COLO668 (cell line): ENCODE results near the gene CRYGN.
A peak's percentile ranks its signal among the peaks of the same experiment; 100 is the strongest.

Source experiments
- DNase-seq: peaks from one replicate; lab custom pipeline; 2025; ENCODE audit not compliant: unreplicated experiment; lab: John Stamatoyannopoulos, UW

The CRYGN gene

GRCh38 chr7:151427705-151428377, 12.1 kb downstream of the CRYGN start:
- DNase-seq = no peak

- DNase-seq = no peak
These were observed 12.8 kb downstream of the CRYGN start for GRCh38 chr7:151426904-151427704.

GRCh38 chr7:151426441-151426903, 13.5 kb downstream of the CRYGN start:
- DNase-seq = no peak

- no peak for DNase-seq
These were observed 14.1 kb downstream of the CRYGN start for GRCh38 chr7:151425670-151426440.

GRCh38 chr7:151424799-151425198, 15.1 kb downstream of the CRYGN start:
- DNase-seq = no peak

DNA sequence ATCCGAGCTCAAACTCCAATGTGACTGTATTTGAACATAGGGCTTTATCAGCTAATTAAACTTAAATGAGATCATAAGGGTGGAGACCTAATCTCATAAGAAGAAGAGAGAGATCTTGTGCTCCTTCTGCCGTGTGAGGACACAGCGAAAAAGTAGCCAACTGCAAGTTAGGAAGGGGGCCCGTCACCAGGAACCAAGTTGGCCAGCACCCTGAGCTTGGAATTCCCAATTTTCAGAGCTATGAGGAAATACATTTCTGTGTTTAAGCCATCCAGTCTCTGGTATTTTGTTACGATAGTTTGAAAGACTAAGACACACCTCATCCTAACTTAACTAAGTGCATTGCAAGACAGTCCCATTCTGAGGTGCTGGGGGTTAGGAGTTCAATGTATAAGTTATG, 16.0 kb downstream of the CRYGN start:
- DNase-seq = no peak

DNA sequence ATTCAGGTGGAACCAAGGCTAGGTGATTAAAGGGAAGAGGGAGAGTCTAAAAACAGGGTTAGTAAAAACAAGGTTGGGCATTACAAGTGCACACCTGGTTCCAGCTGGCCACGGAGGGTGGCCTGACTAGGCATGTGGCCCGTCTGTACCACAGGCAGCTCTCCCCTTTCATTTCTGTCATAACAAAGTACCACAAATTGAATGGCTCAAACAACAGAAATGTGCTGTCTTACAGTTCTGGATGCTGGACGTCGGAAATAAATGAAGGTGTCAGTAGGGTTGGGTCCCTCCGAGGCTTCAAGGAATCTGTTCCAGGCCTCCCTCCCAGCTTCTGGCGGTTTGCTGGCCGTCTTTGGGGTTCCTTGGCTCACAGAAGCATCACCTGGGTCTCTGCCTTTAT, 16.7 kb downstream of the CRYGN start:
- DNase-seq = no peak

DNA sequence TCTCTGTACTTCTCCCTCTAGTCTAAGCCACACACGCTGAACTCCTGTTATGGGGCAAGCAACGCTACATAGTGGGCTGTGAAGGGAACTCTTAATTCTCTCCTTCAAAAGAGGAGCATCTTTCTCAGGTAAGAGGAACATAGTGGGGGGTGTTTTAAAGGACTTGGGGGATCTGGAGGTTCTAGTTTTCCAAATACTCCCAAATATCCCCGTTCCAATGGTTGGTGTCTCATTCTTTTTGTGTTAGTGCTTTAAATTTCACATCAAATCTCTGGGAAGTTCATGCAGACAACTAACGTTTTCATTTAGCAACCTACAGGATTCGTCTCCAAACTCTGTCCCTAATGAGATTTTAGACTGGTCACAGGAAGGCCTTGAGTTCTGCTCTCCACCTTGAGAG, 17.7 kb downstream of the CRYGN start:
- no peak for DNase-seq

- DNase-seq = no peak
These were observed 19.8 kb downstream of the CRYGN start for GRCh38 chr7:151420144-151420543.

- no peak for DNase-seq
These were observed 23.0 kb downstream of the CRYGN start for GRCh38 chr7:151416941-151417315.

- no peak for DNase-seq
These were observed 23.6 kb downstream of the CRYGN start for GRCh38 chr7:151416112-151416940.

DNA sequence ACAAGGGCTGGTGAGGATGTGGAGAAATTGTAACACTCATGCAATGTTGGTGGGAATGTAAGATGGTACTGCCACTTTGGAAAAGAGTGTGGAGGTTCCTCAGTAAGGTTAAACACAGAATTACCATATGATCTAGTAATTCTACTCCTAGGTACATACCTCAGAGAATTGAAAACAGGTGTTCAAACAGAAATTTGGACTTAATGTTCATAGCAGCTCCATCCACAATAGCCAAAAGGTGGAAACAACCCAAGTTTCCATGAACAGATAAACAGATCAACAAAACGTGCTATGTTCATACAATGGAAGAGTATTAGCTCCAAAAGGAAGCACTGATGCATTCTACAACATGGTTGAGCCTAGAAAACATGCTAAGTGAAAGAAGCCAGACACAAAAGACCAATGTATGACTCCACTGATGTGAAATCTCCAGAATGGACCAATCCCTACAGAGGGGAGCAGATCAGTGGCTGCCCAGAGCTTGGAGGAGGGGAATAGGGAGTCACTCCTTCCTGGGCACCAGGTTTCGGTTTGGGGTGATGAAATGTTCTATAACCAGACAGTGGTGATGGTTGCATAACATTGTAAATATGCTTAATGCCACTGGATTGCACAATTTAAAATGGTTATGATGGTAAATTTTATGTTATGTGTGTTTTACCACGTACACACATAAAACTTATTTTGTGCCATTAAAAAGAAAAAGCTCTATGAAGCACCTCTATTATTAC, 24.4 kb downstream of the CRYGN start:
- peak; percentile 9 for DNase-seq

DNA sequence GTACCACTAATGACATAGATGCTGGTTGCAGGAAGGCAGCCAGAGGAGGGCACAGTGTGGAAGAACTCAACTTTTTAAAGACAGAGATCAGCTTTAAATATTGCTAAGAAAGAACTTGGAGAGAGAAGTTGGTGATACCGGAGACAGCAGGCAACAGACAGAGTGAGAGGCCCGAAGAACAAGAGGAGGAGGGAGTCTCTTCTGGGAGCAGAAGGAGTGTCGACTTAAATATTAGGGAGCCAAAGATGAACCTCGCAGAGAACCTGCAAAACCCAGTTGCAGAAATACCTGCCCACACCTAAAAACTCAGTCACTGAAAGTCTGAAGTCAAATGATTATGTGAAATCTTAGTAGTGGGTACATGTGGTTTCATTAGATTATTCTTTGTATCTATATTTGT, 26.7 kb downstream of the CRYGN start:
- DNase-seq = no peak

GRCh38 chr7:151412318-151412717, 27.6 kb downstream of the CRYGN start:
- no peak for DNase-seq

DNA sequence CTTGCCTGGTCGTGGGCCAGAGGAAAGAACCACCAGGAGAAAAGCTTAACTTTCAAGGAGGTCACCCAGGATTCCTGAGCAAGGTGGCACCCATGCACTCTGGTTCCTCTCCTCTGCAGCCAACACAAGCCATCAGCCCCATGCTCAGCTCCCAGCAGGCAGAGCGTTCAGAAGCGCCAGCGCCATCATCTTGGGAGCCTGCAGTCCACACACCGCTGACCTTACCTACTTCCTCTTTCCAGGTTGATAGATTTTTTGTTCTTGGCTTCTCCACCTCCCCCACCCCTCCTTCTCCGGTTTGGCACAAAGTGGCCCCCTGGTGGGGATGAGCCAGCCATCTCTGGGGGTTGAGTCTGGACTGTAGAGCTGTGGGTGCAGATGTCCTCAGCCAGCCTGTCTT, 28.4 kb downstream of the CRYGN start:
- DNase-seq = no peak

DNA sequence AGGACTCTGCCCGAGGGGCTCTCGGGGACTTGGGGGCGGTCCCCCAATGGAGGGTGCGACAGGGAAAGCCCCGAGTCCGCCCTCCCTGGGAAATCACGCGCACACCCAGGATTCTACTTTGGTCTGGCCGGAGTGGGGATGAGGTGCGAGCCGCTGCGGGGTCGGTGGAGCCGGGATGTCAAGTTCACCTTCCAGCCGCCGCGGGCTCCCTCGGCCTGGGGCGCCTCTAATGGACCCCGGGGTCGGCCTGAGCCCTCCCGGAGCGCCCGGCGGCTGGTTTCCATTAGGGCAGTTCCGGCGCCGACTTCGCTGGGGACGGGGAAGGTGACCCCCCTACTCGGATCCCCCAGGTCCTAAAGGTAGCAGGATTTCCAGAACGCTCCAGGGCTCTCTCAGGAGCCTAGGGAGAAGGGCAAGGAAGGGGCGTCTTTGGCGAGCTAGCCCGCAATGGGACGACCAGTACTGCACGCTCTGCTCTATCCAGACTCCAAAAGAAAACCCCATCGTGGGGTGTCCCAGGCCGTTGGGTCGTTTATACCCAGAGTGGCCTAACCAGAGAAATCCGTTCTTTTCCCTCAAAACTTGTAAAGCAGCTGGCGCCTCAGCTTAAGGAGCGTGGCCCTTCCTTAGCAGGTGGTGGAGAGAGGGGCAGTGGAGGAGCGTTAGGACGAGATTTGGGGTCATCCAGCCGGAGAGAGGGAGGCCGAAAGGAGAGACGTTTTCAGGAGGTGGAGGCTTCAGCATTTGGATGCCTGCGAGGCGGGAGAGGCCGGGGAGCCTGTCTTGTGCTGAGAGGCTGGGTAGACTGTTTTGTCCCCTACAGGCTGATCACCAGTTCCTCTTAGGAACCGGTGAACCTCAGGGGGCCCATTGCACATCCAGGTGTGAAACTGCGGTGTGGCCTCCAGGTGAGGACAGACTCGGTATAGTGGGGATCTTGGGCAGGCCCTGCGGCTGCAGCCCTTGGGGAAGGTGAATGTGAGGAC, 29.2 kb downstream of the CRYGN start:
- DNase-seq = no peak

- no peak for DNase-seq
These were observed 30.1 kb downstream of the CRYGN start, which contains the start of gene WDR86 for GRCh38 chr7:151409667-151410404. TSS of gene WDR86 (minus strand) at chr7:151410038. CDS start at chr7:151409589, 449 bp downstream.
